NCI-H524 (cell line): ENCODE results near the gene PBX4.
A peak's percentile ranks its signal among the peaks of the same experiment; 100 is the strongest.

Experiments
- DNase-seq, 2 experiments: peaks; one replicate each; lab custom pipeline; 2025; lab: John Stamatoyannopoulos, UW

PBX4 gene

GRCh38 chr19:19649155-19649554, 30.7 kb upstream of the PBX4 start:
- no peak for DNase-seq

DNA sequence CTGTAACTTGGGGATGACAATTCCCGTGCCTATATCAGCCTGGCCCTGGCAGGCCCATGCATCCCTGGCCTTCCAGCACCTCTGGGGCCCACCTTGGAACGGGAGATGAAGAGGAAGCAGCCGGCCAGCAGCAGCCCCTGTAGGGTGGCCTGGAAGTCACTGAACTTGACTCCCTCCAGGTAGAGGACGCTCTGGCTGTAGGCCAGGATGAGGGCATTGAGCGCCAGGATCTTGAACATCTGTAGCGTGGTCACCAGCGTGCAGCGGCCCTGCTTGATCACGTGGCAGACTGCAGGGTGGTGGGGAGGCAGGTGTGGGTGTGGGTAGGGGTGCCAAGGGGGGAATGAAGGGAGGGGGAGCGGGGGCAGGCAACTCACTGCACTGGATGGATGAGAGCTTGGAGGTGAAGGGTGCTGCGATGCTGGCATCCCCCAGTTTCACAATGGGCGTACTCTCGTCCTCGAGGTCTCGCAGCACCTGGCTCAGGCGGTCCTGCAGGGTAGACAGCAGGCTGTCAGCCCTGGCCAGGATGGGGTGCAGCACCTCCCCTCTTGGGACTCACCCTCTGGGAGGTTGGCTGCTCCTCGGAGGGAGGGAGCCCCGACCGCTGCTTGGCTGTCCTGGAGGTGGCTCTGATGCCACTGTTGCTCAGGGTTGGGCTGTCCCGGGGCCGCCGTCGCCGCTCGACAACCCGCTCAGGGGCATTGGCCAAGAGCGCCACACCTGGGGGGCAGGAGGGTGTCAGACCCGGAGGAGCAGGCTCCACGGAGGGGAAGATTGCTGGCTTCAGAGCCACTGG, 28.7 kb upstream of the PBX4 start:
- DNase-seq, result no peak

DNA sequence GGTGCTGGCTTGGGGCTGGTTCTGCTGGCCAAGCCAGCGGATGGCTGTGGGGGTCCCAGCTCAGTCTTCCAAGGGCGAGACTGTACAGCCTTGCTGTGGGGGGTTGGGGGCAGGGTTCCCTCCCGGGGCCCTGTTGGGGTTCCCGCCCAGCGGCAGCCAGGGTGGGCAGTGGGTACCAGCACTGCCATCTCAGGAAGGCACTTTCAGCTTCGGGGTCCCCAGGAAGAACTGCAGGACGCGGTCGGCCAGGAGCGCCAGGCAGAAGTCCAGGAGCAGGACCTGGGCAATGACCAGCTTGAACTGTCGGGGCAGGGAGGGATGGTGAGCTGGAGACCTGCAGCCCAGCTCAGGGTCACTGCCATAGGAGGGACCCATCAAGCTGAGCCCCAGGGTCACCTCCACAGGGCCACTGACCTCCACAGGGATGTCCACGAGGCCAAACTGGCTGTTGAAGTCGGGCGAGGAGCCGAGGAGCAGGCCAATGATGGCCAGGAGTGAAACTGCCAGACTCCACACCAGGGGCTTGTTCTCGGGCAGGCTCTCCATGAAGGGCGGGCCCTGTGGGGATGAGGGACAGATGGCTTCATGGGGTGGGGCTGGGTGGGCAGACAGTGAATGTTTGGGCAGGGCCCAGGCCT, 26.9 kb upstream of the PBX4 start:
- DNase-seq, result no peak

GRCh38 chr19:19644054-19644388, 25.5 kb upstream of the PBX4 start:
- peak in 1 of 2 experiments; percentile 36 for DNase-seq

GRCh38 chr19:19643158-19644053, 24.9 kb upstream of the PBX4 start, which contains the start of gene GMIP:
Gene GMIP, minus strand, starts transcription at chr19:19643657. Its CDS starts 128 bp downstream, at chr19:19643529.
- peak; percentile 47 to 71 for DNase-seq

GRCh38 chr19:19642506-19643157, 24.1 kb upstream of the PBX4 start:
- DNase-seq, result peak; percentile 23 to 64

DNA sequence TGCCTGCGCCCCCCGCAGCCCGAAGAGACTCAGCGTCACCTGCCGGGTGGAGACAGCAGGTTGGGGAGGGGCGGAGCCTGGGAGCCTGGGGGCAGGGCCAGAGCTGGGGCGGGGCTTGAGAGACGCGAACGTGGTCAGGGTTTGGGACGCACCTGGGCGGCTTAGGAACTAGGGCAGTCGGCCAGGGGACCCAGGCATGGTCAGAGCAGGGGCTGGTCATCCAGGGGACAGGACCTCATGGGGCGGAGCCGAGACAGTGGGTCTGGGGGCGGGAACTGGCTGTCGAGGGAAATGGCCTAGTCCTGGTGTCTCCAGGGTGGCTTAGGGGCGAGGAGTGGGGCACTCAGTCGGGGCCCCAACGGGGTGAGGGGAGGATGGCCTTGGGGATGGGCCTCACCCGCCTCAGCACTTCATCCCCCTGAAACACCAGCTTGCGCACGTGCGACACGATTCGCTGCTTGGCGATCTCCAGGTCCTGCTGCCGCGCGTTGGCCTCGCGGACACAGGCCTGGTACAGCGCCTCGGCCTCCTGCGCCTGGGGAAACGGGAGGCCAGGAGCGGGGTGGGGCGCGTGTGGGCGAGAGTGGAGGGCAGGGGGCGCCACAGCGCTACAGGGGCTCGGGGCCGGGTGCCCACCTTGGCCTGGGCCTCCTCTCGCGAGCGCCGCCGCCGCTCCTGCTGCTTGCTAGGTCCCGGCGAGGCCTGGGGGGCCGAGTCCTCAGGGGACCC, 19.2 kb upstream of the PBX4 start:
- no peak for DNase-seq

- DNase-seq, result no peak
Observed at GRCh38 chr19:19637186-19637522, 18.7 kb upstream of the PBX4 start.

DNA sequence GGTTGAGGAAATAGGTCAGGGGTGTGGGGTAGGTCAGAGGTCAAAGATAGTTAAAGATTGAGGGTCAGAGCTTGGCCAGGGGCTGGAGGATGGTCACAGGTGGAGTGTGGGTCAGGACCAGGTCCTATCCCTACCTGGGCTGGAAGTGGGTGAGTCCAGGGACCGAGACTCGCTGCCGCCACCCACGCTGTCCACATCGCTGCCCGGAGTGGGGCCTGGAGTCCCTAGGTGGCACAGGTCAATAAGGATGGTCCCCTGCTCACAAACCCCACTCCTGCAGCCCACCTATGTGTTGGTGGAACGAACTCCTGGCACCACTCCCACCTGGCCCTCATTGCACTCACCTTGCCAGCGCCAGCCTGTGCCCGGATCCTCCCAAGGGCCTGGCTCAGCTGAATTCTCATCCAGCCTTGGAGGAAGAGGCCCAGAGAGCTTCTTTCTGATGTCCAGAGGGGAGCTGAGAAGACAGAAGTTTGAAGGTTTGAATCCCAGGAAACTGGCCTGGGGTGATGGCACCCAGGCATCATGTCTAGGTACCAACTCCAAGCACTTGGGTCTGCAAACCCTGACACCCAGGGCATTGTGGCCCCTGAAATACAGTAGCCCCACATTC, 18.2 kb upstream of the PBX4 start:
- no peak for DNase-seq

DNA sequence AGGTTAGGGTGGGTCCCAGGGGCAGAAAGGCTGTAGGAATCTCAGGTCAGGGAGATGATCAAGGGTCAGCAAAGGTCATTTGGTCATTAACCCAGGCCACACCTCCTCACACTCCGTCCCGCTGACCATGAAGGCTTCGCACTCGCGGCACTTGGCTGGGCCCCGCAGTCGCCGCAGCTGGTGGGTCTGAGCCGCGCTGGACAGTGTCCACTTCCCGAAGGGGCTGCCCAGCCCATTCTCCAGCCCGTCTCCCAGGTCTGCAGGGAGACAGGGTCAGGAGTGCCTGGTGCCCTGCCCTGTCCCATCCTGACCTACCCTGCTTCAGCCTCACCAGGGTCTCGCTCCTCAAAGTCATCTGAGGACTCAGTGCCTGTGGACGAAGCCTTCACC, 16.8 kb upstream of the PBX4 start:
- DNase-seq, result no peak

DNA sequence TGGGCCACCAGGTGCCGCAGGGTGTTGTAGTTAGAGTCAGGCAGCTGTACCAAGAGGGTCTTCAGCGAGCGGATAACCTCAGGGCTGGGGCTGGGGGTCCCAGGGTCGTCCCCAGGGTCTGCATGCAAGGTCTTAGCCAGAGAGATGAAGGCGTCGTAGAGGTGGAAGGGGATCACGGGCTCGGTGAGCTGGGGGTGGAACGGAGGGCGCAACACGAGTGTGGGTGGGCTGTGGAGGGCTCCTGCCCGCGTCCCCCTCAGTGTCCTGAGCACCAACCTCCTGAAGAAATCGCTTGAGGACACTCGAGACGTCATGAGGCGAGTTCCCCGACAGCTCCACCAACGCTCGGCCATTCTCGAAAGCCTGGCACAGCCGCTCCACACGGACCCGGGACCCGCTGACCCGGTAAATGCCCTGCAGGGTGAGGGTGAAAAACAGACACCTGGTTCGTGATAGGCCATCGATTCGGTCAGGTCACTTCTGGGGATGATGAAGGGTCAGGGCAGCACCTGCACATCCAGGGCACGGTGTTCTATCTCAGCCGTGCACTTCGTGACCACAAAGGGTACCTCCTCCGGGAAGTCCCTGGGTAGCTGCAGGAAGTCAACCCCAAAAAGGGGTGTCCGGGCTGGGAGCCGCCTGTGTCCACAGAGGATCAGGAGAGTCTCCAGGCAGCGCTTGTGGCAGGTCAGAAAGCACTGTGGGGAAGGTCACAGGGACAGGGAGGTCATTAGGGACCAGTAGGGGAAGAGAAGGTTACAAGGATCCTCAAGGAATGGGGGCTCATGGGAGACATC, 16.2 kb upstream of the PBX4 start:
- no peak for DNase-seq

- DNase-seq, result no peak
Observed at GRCh38 chr19:19633711-19634515, 15.4 kb upstream of the PBX4 start.

DNA sequence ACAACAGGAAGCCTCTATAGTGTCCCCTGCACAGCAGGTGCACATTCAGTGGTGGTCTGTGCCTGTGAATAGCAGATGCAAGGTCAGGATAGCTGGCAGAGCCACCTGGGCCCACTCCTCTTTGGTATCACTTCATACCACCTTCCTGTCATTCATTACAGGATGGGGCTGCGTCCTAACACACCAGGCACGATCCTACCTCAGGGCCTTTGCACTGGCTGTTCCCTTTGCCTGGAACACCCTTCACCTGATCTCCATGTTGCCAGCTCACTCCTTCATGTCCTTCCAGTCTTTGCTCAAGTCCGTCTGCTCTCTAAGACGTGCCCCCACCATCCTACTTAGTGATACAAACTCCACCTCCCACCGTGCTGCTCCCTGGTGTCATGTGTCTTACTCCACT, 14.2 kb upstream of the PBX4 start:
- DNase-seq, result no peak

- no peak for DNase-seq
Observed at GRCh38 chr19:19631346-19631745, 12.9 kb upstream of the PBX4 start.

GRCh38 chr19:19630426-19630825, 11.9 kb upstream of the PBX4 start:
- no peak for DNase-seq

DNA sequence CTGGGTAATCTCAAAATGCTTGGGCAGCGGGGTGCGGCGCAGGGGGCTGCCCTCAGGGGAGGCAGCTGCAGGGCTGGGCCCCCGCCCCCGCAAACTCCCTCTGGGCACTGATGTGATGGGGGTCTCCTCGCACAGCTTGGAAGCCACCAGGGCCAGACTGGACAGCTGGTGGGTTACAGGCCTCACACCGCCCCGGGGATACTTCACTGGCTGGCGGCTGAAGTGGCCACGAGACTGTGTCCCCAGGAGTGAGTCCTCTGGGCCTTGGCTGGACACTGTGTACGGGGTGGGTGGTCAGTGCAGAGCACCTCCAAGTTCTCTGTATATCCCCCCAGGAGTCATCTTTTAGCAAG, 11.6 kb upstream of the PBX4 start:
- DNase-seq, result no peak

DNA sequence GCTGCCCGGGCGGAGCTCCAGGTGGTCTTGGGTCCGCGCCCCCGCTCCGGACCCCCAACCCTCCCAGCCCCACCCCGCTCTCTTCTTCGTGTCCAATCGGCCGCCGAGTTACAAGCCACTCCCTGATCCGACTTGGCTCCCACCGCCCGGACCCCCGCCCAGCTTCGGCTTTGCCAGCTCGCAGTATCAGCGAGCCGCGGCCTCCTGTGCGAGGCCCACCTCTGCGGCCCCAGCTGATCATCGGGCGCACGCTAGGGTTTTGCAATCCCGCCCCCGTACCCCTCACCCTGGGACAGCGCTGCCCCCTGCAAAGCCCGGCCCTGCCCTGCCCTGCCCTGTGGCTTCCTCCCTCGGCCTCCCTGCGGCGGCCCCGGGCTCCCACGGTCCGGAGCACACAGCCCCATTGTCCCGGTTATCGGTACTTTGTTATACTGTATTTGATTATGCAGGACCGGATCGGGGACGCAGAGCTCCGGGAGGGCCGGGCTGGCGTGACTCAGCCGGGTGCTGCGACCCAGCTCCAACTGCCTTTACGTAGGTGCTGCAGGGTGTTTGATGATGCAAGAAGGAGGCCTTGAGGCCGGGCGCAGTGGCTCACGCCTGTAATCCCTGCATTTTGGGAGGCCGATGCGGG, 10.1 kb upstream of the PBX4 start:
- DNase-seq, result peak in 1 of 2 experiments; percentile 40

- DNase-seq, result peak in 1 of 2 experiments; percentile 23
Observed at GRCh38 chr19:19627621-19628500, 9.4 kb upstream of the PBX4 start, which contains the start of gene LPAR2. Gene LPAR2, minus strand, starts transcription at chr19:19628220. Its CDS starts 945 bp downstream, at chr19:19627275.
